OCI-LY7 (cell line): Measurements from ENCODE around the gene KCNN3. TPM values are rescaled to one million over a fixed set of nuclear protein-coding genes. Genes with fewer than 3 reads are reported as not detected.

Source experiments
- BruUV-seq: library from RNA; stranded (reverse); fragments of 400-500 nt; replicated peaks from 2 replicates; lab custom pipeline; 2021; lab: Mats Ljungman, UMichigan
- CTCF ChIA-PET: fragments of 300-600 bp; sonication (Branson Sonifier 250); formaldehyde crosslinking; loops from one replicate; lab custom pipeline; 2022; ENCODE audit warnings: antibody characterized with exemption; ENCODE audit not compliant: unreplicated experiment; lab: Charles Lee
- POLR2A ChIA-PET: fragments of 300-600 bp; sonication (Branson Sonifier 250); formaldehyde crosslinking; loops from one replicate; lab custom pipeline; 2022; ENCODE audit warnings: antibody characterized with exemption; lab: Charles Lee
- DNase-seq: peaks from one replicate; pipeline ENCODE4 v3.0.0-alpha.2; 2015; ENCODE audit warnings: low spot score
- H2AFZ ChIP-seq: fragments of 200-600 bp; sonication (generic), shearing (Covaris generic); 2 replicates; pipeline ENCODE4 v1.6.1; 2014; ENCODE audit warnings: mild to moderate bottlenecking, antibody characterized with exemption, low read length, moderate library complexity
- H3K27ac ChIP-seq: fragments of 200-600 bp; sonication (generic); 2 replicates; pipeline ENCODE4 v1.5.1; 2014; ENCODE audit warnings: mixed run types, low read depth, mild to moderate bottlenecking, moderate library complexity, low read length, inconsistent platforms; ENCODE audit not compliant: poor library complexity, severe bottlenecking
- H3K36me3 ChIP-seq: fragments of 200-600 bp; sonication (generic); 2 replicates; pipeline ENCODE4 v1.6.1; 2014; ENCODE audit warnings: mild to moderate bottlenecking, antibody characterized with exemption, low read length, moderate library complexity, mixed read lengths; ENCODE audit not compliant: insufficient read depth
- H3K4me1 ChIP-seq: fragments of 200-600 bp; sonication (generic); 2 replicates; pipeline ENCODE4 v1.5.1; 2014; ENCODE audit warnings: mild to moderate bottlenecking, low read length; ENCODE audit not compliant: insufficient read depth, poor library complexity, severe bottlenecking
- H3K4me2 ChIP-seq: fragments of 200-600 bp; sonication (generic); 2 replicates; pipeline ENCODE4 v1.6.1; 2014; ENCODE audit warnings: mild to moderate bottlenecking, low read length
- H3K4me3 ChIP-seq: fragments of 200-600 bp; sonication (generic); 2 replicates; pipeline ENCODE4 v1.5.1; 2014; ENCODE audit warnings: mild to moderate bottlenecking, low read depth, low read length; ENCODE audit not compliant: poor library complexity, severe bottlenecking
- H3K79me2 ChIP-seq: fragments of 200-600 bp; sonication (generic); 2 replicates; pipeline ENCODE4 v1.6.1; 2016; ENCODE audit warnings: low read depth, mild to moderate bottlenecking, low read length, moderate library complexity, mixed read lengths; ENCODE audit not compliant: insufficient read depth
- H3K9me2 ChIP-seq: fragments of 200-600 bp; sonication (generic); 2 replicates; pipeline ENCODE4 v1.6.1; 2016; ENCODE audit warnings: mild to moderate bottlenecking, low read length, mixed read lengths; ENCODE audit not compliant: insufficient read depth
- H3K9me3 ChIP-seq: fragments of 200-600 bp; sonication (generic); 2 replicates; pipeline ENCODE4 v1.6.1; 2014; ENCODE audit warnings: mild to moderate bottlenecking, mixed run types, low read length, mixed read lengths
- H4K20me1 ChIP-seq: fragments of 200-600 bp; sonication (generic); 2 replicates; pipeline ENCODE4 v1.6.1; 2014; ENCODE audit warnings: mild to moderate bottlenecking, antibody characterized with exemption, low read length, moderate library complexity, mixed read lengths; ENCODE audit not compliant: insufficient read depth
- EZH2phosphoT487 ChIP-seq: fragments of 200-600 bp; sonication (generic); IDR thresholded peaks from 2 replicates; pipeline ENCODE4 v1.6.1; 2018; ENCODE audit warnings: low read depth, borderline replicate concordance, mild to moderate bottlenecking, mixed run types, antibody characterized with exemption, low read length, moderate library complexity, mixed read lengths
- intact Hi-C: fragments of 100-400 bp; cut with micrococcal nuclease; formaldehyde crosslinking; loops from one replicate; pipeline ENCODE4 v1.10.0; 2022; ENCODE audit not compliant: unreplicated experiment
- total RNA-seq, 2 experiments: library from RNA; depleted of rRNA in 1 of 2; stranded (reverse); fragments of >200 nt in 1 of 2; shearing (Covaris generic) in 1 of 2; gene quantifications; 2 replicates each; pipeline ENCODE4 v1.2.3, GENCODE V29; 2014 to 2022
- TF ChIP-seq, protein P1 (sequence below): fragments of 200-600 bp; sonication (generic); conservative IDR thresholded peaks from 2 replicates; pipeline ENCODE4 v1.5.1; 2014; ENCODE audit warnings: mild to moderate bottlenecking, antibody characterized with exemption, low read length, moderate library complexity, mixed read lengths

Gene KCNN3
- total RNA-seq, 2 experiments from 2014 or later, result 14.8 to 50.8 TPM

DNA sequence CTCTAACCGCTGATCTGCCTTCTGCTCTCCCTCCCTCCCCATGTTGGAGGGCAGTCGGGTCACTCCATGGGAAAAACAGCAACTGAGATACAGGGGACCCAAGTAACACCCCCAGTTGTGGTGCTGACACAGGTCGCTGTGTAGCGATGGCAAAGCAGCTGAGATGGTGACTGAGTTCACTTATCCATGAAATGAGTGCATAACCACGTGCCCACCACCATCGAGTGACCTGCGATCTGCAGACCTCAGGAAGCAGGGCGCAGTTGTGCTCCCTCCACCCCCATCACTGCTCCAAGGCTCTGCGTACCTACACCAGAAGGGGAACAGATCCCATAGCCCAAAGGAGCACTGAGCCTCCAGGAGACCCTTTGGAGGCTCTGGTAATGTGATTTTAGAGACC is 31.1 kb downstream of the KCNN3 start:
- TF ChIP-seq EZH2phosphoT487, result no peak
- TF ChIP-seq, protein P1, sequence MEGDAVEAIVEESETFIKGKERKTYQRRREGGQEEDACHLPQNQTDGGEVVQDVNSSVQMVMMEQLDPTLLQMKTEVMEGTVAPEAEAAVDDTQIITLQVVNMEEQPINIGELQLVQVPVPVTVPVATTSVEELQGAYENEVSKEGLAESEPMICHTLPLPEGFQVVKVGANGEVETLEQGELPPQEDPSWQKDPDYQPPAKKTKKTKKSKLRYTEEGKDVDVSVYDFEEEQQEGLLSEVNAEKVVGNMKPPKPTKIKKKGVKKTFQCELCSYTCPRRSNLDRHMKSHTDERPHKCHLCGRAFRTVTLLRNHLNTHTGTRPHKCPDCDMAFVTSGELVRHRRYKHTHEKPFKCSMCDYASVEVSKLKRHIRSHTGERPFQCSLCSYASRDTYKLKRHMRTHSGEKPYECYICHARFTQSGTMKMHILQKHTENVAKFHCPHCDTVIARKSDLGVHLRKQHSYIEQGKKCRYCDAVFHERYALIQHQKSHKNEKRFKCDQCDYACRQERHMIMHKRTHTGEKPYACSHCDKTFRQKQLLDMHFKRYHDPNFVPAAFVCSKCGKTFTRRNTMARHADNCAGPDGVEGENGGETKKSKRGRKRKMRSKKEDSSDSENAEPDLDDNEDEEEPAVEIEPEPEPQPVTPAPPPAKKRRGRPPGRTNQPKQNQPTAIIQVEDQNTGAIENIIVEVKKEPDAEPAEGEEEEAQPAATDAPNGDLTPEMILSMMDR, result no peak
- Histone ChIP-seq H3K36me3 (peaks cover 18% of the 10 kb centered on the region; the same call in 1 of the 2 replicates), H3K4me1 (peaks cover 75% of the 10 kb centered on the region), H3K79me2 (no peaks in the 10 kb centered on the region; the same call in 1 of the 2 replicates), H3K4me3 (no peak overlapping the region), H3K27ac (no peak overlapping the region), H3K9me2 (no peaks in the 10 kb centered on the region), H2AFZ (no peak overlapping the region), H3K4me2 (no peak overlapping the region), H3K9me3 (no peaks in the 10 kb centered on the region), H4K20me1 (no peaks in the 10 kb centered on the region)
- POLR2A ChIA-PET, result interaction anchor here (2.0 to 3.6 kb wide), 2 partner anchors 21 to 26 kb away, joined by 7 to 43 read pairs; no protein-coding TSS in a partner anchor
- no peak for DNase-seq
- CTCF ChIA-PET, result interaction anchor here (0.9 to 2.2 kb wide), 3 partner anchors 18 to 21 kb away, joined by 4 to 8 read pairs (median 5); no protein-coding TSS in a partner anchor
- intact Hi-C loops, result no loop called here
- no TSS peak for BruUV-seq

DNA sequence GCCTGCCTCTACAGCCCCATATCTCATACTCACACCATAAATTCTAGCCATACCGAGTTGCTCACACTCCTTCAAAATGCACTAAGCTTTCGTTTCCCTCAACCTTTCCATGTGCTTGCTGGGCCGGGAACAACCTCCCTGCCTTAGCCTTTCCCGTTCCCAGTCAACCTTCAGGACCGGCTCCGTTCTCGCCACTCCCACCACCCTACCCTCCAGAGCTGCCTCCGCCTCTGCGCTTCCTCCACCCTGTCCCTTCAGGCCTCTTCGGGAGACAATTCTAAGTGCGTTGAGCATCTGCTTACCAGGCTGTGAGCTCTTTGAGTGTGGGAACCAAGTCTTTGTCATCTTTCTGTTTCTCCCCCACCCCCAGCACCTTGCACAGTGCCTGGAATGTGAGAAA is 31.6 kb downstream of the KCNN3 start:
- no peak for DNase-seq
- Histone ChIP-seq H3K9me3 (no peaks in the 10 kb centered on the region), H3K36me3 (peaks cover 18% of the 10 kb centered on the region; the same call in 1 of the 2 replicates), H3K4me1 (peaks cover 70% of the 10 kb centered on the region), H3K9me2 (no peaks in the 10 kb centered on the region), H4K20me1 (no peaks in the 10 kb centered on the region), H3K79me2 (no peaks in the 10 kb centered on the region; the same call in 1 of the 2 replicates), H2AFZ (no peak overlapping the region), H3K4me2 (peak overlapping the region; percentile 42), H3K4me3 (no peak overlapping the region), H3K27ac (peak overlapping the region; percentile 46)
- CTCF ChIA-PET, result interaction anchor here (0.9 to 2.2 kb wide), 3 partner anchors 18 to 22 kb away, joined by 4 to 8 read pairs (median 5); no protein-coding TSS in a partner anchor
- BruUV-seq, result no TSS peak
- TF ChIP-seq EZH2phosphoT487, result no peak
- TF ChIP-seq, protein P1, result no peak
- intact Hi-C loops, result no loop called here
- POLR2A ChIA-PET, result interaction anchor here (2.0 to 3.6 kb wide), 2 partner anchors 21 to 27 kb away, joined by 7 to 43 read pairs; no protein-coding TSS in a partner anchor

- no peak overlapping the region for H3K4me3 ChIP-seq
- no peak overlapping the region for H2AFZ ChIP-seq
- peak overlapping the region; percentile 42 for H3K4me2 ChIP-seq
- DNase-seq, result peak; percentile 95
- intact Hi-C loops, result loop anchor here (1.0 kb wide), 1 partner anchor 23 kb away; no protein-coding TSS in a partner anchor
- TF ChIP-seq, protein P1, result no peak
- TF ChIP-seq EZH2phosphoT487, result no peak
- ChIA-PET CTCF (interaction anchor here (1.0 to 2.2 kb wide), 3 partner anchors 21 to 25 kb away, joined by 4 to 8 read pairs (median 5); no protein-coding TSS in a partner anchor), POLR2A (interaction anchor here (0.8 to 3.6 kb wide), 4 partner anchors 13 to 28 kb away, joined by 3 to 43 read pairs (median 5); no protein-coding TSS in a partner anchor)
- BruUV-seq, result no TSS peak
- H4K20me1 ChIP-seq, result no peaks in the 10 kb centered on the region
- H3K9me3 ChIP-seq, result no peaks in the 10 kb centered on the region
- H3K79me2 ChIP-seq, result no peaks in the 10 kb centered on the region
- peak overlapping the region; percentile 46 for H3K27ac ChIP-seq
- H3K36me3 ChIP-seq, result peaks cover 18% of the 10 kb centered on the region; the same call in 1 of the 2 replicates
- no peaks in the 10 kb centered on the region for H3K9me2 ChIP-seq
- H3K4me1 ChIP-seq, result peaks cover 69% of the 10 kb centered on the region
Measured at GRCh38 chr1:154837672-154838171, 32.4 kb downstream of the KCNN3 start.
